Fibroblast of mammary gland (primary cell): Measurements from ENCODE around the gene YKT6.

Experiments
- DNase-seq: peaks from one replicate; pipeline ENCODE4 v3.0.0-alpha.2; 2010; ENCODE audit warnings: low read depth
- H3K4me3 ChIP-seq: 2 replicates; pipeline ENCODE4 v1.5.1; 2011; ENCODE audit warnings: low read depth, mild to moderate bottlenecking, low read length, moderate library complexity; ENCODE audit not compliant: control insufficient read depth
- CTCF ChIP-seq: conservative IDR thresholded peaks from 2 replicates; pipeline ENCODE4 v1.5.1; 2011; ENCODE audit warnings: low read depth, low read length, inconsistent platforms; ENCODE audit not compliant: control insufficient read depth, insufficient read depth

Gene YKT6

GRCh38 chr7:44231088-44231487, 30.3 kb downstream of the YKT6 start:
- no peak for DNase-seq
- no peak for TF ChIP-seq CTCF
- no peak overlapping the region for H3K4me3 ChIP-seq

GRCh38 chr7:44232396-44232795, 31.6 kb downstream of the YKT6 start:
- H3K4me3 ChIP-seq: no peak overlapping the region
- no peak for DNase-seq
- no peak for TF ChIP-seq CTCF

- TF ChIP-seq CTCF: no peak
- H3K4me3 ChIP-seq: no peak overlapping the region
- DNase-seq: no peak
Measured at GRCh38 chr7:44232901-44233715, 32.3 kb downstream of the YKT6 start.

- no peak for TF ChIP-seq CTCF
- H3K4me3 ChIP-seq: no peak overlapping the region
- no peak for DNase-seq
Measured at GRCh38 chr7:44235066-44235465, 34.3 kb downstream of the YKT6 start.

GRCh38 chr7:44235582-44236332, 35.0 kb downstream of the YKT6 start:
- TF ChIP-seq CTCF: no peak
- no peak for DNase-seq

GRCh38 chr7:44236333-44236728, 35.6 kb downstream of the YKT6 start:
- TF ChIP-seq CTCF: no peak
- no peak for DNase-seq

More at GRCh38 chr7:44235582-44236332, 35.0 kb downstream of the YKT6 start:
- H3K4me3 ChIP-seq: no peak overlapping the region

More at GRCh38 chr7:44236333-44236728, 35.6 kb downstream of the YKT6 start:
- no peak overlapping the region for H3K4me3 ChIP-seq
